GM21360 (cell line): ENCODE data around the gene PPP1R1A.

Source experiments
- ATAC-seq: cut with Tn5 transposase; IDR thresholded peaks from one replicate; pipeline ENCODE4 v1.9.1; 2021; ENCODE audit warnings: mild to moderate bottlenecking, moderate library complexity; ENCODE audit not compliant: unreplicated experiment

The PPP1R1A gene

DNA sequence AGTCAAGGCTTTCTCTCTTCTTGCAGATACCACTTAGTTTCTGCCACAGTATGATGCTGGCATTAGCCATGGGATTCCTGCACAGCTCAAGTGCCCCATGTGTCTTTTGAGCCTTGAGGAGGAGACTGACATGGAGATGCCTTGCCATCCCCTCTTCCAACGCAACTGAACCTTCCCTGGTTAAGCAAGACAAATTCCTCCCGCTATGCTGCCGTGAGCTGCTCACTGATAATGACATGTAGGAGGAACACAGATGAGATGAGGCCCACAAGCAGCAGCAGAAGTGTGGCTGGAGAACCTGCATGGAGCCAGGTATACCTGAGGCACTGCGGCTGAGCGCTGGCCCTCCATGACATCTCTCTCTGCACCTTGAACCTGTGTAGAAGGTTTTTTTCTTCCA is 15.4 kb upstream of the PPP1R1A start:
- ATAC-seq: no peak

DNA sequence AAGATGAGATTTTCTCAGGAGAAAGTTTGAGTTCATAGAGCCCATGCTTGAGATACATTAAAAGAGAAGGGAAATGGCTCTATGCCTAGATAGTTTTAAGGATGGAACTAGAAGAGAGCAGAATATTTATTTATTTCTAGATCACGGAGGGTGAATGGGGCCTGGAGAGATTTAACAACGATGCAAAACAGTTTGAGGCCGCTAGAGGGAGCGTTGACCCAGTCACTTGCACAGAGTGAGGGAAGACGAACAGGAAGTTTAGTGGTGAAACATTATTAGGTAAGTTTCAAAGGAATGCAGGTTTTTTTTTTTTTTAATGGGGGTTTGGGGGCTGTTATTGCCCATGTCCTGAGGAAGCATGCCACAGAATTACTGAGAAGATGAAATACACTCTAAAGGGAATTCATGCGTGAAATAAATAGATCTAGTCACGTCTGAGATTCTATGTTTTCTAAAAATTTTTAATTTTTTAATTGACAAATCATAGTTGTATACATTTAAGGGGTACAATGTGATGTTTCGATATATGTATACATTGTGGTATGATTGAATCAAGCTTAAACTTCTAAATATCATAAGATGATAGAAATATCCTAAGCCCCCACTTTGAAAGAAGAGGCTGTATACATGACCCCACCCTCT is 14.8 kb upstream of the PPP1R1A start:
- ATAC-seq: peak; percentile 92

DNA sequence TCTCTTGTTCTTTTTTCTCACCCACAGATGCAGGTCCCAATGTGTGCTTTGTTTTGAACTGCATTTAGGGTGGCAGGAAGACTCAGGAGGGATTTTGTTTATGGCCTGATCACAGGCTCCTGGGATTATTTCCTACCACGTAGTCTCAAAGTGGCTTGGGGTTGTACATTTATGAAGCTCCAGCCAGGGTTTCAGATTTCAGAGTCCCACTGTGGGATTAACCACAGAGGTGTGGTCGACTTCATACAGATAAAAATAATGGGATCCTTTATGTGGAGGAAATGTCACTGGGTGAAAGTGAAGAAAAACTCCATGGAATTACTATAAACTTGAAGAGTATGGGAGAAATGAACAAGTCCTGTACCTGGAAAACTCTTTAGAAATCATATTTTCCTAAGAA is 14.2 kb upstream of the PPP1R1A start:
- no peak for ATAC-seq

DNA sequence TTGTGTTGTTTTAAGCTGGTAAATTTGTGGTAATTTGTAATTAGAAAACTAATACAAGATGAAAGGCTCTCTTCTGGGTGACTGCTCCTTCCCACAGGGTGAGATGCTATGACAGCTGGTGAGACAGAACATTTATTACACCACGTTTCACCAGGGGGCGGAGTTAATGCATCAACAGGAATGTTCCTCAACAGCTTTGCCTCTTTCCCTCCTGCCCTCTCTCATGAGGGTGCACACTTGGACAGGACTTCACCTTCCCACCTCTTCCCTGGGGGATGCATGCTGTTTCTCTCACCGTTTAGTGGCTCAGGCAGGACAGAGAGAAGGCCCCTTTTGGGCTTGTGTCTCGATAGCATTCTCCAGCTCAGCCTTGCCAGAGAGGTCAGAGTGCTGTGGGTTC is 13.4 kb upstream of the PPP1R1A start:
- no peak for ATAC-seq

DNA sequence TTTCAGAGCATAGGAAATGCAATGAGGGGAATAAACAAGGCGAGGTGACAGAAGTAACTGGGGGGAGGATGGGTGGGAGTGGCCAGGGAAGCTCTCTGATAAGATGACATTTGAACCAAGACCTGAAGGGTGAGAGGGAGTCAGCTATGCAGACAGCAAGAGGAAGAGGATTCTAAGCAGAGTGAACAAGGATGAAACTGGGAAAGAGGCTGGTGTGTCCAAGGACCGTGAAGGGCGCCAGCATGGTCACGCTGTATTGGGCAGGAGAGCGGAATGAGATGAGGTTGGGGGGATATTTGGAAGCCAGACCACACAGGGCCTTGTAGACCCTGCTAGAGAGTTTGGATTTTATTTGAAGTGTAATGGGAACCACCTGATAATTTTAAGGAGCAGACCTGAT is 10.5 kb upstream of the PPP1R1A start:
- no peak for ATAC-seq

DNA sequence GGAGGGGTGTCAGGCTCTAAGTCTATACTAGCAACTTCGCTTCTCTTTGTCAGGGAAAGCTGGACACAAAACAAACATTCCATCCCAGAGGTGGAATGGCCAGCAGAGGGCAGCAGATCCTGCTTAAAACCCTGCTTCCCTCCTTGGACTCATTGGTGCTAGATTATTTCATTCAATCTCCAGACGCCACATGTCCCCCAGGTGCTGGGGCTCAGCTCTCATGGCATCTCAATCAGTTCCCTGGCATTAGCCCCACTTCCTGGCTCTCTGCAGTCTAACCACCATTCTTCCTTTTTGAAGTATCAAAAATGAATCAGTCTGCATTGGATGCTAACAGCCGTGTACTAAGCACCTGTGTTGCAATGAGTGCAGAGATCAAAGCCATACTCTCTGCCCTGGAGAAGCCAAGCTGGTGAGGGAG is 8.1 kb upstream of the PPP1R1A start:
- no peak for ATAC-seq

DNA sequence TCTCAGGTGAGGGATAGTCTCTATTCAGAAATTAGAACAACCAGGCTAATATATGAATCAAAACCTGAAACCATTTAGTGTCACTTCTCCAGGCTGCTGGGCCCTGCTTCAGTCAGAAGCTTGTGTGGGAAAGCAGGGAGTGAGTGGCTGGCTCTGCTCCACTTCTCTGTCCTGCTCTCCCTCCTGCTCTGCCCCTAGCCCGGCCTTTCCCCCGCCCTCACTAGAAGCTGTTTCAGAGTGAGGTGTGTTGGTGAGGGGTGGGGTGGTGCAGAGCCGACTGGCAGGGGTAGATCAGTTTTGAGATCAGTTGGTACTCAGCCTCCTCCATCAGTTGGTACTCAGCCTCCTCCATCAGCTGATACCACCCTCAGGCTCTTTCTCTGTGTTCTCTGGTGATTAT is 7.0 kb upstream of the PPP1R1A start:
- ATAC-seq: no peak

DNA sequence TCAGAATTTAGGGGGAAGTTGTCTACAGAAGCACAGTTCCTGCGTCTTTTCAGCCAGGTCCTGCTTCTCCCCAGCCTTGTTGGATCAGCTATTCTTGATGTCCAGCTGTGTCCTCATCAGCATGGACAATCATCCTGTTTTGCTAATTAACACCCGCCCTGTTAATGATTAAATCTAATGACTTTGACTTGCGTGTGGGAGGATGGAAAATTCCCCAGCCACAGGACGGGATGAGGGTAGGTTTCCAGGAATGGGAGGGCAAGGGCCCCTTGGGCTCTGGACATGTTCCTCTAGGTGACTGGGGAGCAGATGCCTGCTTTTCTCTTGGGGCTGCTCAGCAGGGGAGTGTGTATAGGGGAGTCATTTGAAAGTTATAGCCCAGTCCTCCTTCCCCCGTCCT is 5.3 kb upstream of the PPP1R1A start:
- ATAC-seq: no peak

DNA sequence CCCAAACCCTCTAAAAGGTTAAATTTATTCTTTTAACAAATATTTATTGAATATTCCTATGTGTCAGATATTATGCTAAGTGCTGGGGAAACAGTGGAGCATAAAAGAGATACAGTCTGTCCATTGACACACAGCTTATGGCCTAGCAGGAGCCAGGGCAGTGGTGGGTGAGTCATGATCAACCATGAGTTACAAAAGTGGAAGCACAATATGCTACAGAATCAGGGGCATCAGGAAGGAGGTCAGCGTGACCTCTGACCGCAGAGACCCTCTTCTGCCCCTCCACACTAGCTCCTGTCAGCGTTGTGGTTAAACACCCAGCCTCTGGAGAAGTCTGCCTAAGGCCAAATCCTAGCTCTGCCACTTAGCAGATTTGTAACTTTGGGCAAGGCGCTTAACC is 4.7 kb upstream of the PPP1R1A start:
- ATAC-seq: no peak

DNA sequence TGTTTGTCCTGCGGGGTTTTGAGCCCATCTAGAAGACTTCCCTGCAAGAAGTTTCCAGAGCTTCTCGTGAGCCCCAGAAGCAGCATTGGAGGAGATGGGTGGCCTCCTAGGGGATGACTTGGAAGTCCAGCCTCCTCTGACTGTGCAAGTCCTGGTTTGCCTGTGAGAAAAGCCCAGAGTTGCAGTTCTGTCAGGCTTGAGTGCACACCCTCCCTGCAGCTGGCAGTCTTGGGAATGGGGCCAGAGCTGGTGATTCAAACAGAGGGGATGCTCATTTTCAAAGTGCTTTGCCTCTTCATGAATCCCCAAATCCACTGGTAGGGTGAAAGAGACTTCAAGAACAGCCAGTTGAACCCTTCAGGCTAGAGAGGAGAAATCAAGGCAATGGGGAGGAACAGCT is 3.9 kb upstream of the PPP1R1A start:
- no peak for ATAC-seq

DNA sequence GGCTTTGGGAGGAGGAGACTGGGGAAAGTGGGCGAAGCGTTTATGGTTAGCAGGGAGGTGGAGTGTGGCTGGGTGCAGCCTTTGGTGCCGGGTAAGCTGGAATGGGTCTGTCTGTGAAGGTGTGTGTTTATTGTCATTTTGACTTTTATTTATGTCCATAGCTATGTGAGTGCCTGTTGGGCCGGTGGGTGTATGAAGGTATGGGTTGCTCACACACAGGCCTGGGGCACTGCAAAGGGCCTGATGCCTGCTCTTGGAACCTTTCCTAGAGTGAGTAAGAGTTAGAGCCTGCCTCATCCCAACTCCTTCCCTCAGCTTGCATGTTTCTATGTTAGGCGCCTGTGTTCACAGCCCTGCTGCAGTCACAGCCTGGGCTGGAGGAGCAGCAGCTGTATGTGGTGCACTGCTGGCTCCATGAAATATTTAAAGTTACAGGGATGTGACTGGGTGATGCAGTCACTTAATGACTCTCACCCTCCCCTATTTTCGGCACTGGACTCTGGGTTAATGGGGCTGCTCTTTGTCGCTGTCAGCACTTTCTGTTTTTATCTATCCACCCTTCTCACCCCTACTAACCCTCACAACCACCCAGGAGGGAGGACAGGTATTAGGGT is 2.6 kb upstream of the PPP1R1A start:
- no peak for ATAC-seq

DNA sequence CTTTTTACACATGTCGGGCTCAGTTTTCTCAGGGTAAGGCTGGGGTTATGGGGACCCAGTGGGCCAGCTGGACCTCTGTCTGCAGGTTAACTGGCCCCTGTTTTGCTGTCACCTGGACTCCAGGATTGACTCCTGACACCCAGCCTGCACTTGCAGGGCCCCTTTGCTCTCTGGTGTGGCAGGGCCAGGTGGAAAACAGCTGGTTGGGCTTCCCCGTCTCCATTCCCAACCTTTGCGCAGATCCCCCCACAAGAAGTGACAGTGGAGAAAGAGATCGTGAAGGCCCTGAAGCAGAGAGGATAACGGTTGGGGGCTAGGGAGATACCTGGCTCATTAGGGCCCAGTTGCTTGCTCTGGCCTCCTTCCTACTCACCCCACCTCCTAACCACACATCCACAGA is 1.5 kb upstream of the PPP1R1A start:
- no peak for ATAC-seq

DNA sequence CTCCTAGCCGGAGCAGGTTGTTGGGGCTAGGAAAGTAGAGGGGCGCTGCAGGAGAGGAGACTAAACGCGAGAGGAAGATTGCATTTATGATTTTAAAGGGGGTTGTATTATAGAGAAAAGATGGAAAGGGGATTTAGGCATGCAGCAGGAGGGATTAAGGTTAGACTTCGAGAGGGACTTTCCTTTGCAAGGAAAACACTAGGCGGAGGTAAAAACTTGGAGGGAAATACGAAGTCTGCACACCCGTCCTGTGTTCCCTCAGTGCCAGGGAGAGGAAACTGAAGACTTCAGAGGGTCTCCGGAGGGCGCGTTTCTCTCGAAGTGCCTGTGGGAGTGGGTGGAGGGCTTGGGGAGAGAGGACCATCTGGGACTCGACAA is 420 bp upstream of the PPP1R1A start:
- no peak for ATAC-seq

DNA sequence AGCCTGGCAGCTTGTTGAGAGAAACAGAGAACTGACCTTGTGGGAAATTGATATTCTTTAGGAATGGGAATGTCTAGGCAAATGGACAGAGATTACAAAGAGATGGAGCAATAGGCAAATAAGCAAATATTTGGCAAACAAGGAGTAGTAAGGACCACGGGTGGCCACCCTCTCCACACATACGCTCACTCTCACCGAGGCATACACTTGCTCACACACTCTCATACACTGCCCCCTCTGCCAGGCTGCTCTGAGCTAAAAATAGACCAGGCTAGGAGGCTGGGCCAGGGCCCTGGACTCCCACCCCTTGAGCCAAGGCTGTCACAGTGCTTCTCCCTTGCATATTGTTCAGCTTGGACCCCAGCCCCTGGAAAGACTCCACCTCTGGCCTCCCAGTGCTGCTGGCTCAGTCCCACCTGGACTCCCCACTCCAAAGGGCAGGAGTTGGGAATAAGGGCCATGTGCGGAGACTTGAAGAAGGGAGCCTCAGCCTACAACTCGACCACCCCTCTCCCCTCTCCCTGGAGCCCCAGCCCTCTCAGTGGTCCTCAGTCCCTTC is 1.1 kb downstream of the PPP1R1A start:
- ATAC-seq: no peak

DNA sequence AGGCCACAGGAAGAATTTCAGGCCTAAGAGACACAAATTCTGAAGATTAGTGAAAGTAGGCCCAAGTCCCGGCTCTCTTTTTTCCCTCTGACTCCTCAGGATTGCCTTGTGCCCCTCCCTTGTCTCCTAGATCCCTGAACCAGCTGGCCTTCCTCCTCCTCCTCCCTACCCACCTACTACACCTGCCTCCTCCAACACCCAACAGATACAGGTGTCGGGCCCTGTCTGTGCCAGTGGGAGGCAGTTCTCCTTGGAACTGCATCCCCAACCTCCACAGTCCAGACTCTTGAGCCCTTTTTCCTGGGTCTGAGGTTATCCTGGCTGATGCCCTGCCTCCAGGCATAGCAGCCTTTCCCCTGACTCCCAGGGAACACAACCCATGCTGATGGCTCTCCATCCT is 1.8 kb downstream of the PPP1R1A start:
- no peak for ATAC-seq

DNA sequence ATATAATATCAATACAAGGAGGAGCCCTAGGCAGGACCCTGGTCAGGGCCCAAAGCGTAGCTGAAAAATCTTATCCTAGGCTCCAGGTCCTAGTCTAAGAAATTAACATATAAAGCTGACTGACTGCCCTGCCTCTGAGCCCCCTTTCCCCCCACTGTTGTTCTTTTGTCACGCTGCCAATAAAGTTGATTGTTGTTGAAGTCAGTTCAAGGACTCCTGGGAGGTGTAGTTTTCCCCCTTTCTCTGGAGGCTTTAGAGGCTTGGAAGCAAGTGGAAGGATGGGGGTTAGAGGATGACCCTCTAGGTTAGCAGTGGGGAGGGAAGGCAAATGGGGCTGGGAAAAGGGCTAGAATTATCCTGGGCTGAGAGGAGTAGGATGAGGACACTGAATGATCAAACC is 3.2 kb downstream of the PPP1R1A start:
- ATAC-seq: no peak

DNA sequence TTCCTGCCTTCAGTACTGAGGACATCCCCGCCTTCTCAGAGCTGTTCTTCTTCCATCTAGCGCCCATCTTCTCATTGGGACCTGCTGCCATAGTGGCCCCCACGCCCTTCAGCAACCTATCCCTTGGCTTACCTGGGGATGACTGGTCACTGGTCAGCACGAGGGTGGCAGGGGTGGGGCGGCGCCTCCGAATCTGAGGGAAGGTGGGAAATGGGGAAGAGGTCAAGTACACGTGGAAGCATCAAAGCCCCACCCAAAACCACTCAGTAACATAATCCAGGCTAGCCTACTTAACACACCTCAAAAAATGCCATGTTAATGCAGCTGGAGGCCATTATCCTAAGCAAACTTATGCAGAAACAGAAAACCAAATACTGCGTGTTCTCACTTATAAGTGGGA is 4.3 kb downstream of the PPP1R1A start:
- no peak for ATAC-seq

DNA sequence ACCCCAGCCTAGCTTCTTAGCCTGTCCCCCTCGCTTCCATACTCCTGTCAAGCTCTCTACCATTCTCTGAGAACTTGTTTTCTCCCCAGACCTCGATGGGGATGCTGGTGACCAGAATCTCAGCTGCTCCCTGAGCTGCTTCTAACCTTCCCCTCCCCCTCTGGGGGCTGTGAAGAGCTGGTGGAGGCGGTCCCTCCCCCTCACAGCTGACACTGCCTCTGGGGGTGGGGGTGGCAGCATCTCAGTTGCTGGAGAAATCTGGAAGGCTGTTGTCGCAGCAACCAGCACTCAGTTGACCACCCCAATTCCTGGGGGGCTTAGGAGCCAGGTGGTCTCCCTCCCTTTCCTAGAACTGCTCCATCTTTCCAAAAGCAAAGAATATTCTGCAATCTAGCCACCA is 4.7 kb downstream of the PPP1R1A start:
- ATAC-seq: no peak

DNA sequence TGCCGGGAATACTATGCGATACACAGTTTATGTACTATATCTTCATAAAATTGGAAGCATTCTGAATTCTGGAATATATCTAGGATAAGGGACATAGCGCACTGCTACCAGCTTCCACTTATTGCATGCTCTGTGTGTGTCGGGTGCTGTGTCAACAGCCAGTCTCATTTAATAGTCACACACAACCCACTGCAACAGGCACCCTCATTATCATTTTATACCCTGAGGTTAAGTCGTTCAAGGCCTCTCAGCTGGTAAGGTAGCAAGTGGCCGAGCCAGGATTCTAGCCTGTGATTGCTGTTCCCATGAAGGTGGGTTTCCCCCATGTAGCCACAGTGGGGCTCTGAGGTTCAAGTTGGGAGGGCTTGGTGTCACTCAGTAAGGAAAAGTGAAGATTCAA is 7.0 kb downstream of the PPP1R1A start:
- no peak for ATAC-seq

DNA sequence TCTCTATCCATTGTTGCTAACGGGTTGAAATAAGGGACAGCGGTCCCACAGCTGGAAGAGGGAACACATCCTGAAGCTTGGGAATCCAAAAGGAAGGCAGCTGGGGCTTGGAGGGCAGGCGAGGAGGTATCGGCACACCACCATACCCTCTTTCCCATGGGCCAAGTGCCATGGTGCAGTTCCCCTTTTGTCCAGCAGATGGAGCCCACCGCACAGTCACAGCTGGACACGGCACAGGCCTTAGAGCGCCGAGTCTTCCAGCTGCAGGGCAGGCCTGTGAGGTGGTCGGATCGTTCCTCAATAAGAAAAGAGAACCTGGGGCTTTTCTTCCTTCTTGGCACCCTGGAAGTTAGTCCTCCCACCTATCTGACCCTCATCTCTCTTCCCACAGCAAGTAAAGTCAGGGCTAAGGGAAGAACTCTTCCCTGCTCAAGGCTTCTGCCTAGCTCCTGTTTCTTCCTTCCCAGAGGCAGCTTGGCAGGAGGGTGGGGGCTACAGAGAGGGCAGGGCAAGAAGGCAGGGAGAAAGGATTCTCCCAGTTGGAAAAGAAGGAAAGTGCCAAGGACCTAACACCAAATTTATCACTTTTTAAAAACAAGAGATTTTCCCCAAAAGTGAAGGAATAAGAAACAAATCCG is 8.6 kb downstream of the PPP1R1A start:
- peak; percentile 90 for ATAC-seq

DNA sequence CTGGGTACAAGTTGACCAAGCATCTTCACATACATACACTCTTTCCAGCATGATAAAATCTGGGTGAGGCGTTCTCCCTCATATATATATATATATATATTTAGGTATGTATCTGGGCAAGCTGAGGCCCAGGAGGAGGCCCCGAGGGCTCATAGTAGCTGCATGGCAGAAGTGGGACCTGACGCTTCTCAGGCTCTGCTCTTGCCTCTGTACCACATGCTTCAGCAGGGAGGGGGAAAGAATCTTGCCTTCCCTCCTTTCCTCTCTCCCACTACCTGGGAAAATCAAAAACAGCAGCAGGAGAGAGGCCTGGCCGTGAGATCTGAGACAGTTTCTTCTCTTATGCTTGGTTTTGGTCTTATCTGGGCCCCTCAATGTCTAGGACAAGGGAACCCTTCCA is 9.2 kb downstream of the PPP1R1A start:
- ATAC-seq: no peak

DNA sequence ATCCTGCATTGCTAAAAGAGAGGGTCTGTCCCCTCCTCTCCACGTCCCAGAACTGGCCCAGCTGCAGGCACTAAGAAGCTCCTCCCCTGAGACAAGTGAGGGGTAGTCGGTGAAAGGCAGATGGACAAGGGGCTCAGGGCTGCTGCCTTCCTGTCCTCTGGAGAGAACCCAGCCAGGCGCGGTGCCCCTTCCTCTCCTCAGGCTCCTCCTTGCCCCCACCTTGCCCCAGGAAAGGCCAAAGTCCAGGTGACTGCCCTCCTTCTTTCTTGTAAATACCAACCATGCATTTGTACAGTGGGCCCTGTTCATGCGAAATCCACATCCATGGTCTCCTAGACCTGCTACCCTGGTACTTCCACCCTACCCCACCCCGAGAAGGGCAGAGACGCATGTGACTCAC is 9.7 kb downstream of the PPP1R1A start:
- ATAC-seq: no peak
